Smooth muscle cell of the brain vasculature (primary cell): ENCODE data around the gene SNX1.
"Not testable (repeated sequence)": the region's sequence is repeated elsewhere in the genome, so short reads cannot be mapped to it uniquely, and the experiment has no call there.

Source experiments
- DNase-seq: peaks from one replicate; pipeline ENCODE4 v3.0.0-alpha.2; 2012; ENCODE audit warnings: low read depth, low spot score

The SNX1 gene

GRCh38 chr15:64112904-64113303 lies 17.1 kb downstream of the SNX1 start:
- no peak for DNase-seq

GRCh38 chr15:64117759-64118487 lies 22.1 kb downstream of the SNX1 start:
- no peak for DNase-seq

GRCh38 chr15:64120322-64120721 lies 24.5 kb downstream of the SNX1 start:
- DNase-seq, result not testable (repeated sequence)

GRCh38 chr15:64121614-64122013 lies 25.8 kb downstream of the SNX1 start:
- no peak for DNase-seq

GRCh38 chr15:64122444-64122843 lies 26.7 kb downstream of the SNX1 start:
- DNase-seq, result no peak

- no peak for DNase-seq
Observed at GRCh38 chr15:64122936-64123351, 27.2 kb downstream of the SNX1 start.

GRCh38 chr15:64125978-64126377 lies 30.2 kb downstream of the SNX1 start:
- no peak for DNase-seq

GRCh38 chr15:64127521-64128270 lies 31.9 kb downstream of the SNX1 start:
- no peak for DNase-seq

- DNase-seq, result no peak
Observed at GRCh38 chr15:64130159-64130558, 34.4 kb downstream of the SNX1 start.

- no peak for DNase-seq
Observed at GRCh38 chr15:64131547-64131946, 35.8 kb downstream of the SNX1 start.

GRCh38 chr15:64132217-64132616 lies 36.4 kb downstream of the SNX1 start:
- DNase-seq, result no peak

GRCh38 chr15:64133623-64134344 lies 38.0 kb downstream of the SNX1 start:
- DNase-seq, result no peak

- DNase-seq, result no peak
Observed at GRCh38 chr15:64134345-64134829, 38.6 kb downstream of the SNX1 start.

- DNase-seq, result no peak
Observed at GRCh38 chr15:64136347-64136746, 40.6 kb downstream of the SNX1 start.

GRCh38 chr15:64137226-64137833 lies 41.5 kb downstream of the SNX1 start:
- no peak for DNase-seq

- no peak for DNase-seq
Observed at GRCh38 chr15:64138331-64138941, 42.7 kb downstream of the SNX1 start.

GRCh38 chr15:64141798-64142512 lies 46.2 kb downstream of the SNX1 start:
- DNase-seq, result no peak

- no peak for DNase-seq
Observed at GRCh38 chr15:64143276-64143675, 47.5 kb downstream of the SNX1 start.

- no peak for DNase-seq
Observed at GRCh38 chr15:64144192-64144564, 48.4 kb downstream of the SNX1 start.

GRCh38 chr15:64144565-64145281 lies 48.9 kb downstream of the SNX1 start:
- no peak for DNase-seq
